CD4-positive, CD25-positive, alpha-beta regulatory T cell (primary cell): ENCODE results near the gene STXBP6. TPM values are rescaled to one million over a fixed set of nuclear protein-coding genes. Genes with fewer than 3 reads are reported as not detected.

ENCODE experiments used
- ATAC-seq, 2 donors: fragments of 150-1000 bp; cut with Tn5 transposase; one replicate each; pipeline ENCODE4 v1.10.0; 2021; ENCODE audit warnings: low read depth in 2 of 2, moderate number of reproducible peaks in 2 of 2, moderate library complexity in 1 of 2
- DNase-seq, 3 donors: peaks; one replicate each; pipeline versions ENCODE4 v3.0.0 to v3.0.0-alpha.2; 2012 to 2022; ENCODE audit warnings: mixed read lengths in 1 of 3
- H3K27ac ChIP-seq: one replicate; pipeline ENCODE4 v1.7.0; 2013; ENCODE audit warnings: mild to moderate bottlenecking, low read length; ENCODE audit not compliant: insufficient read depth, poor library complexity, severe bottlenecking
- H3K27me3 ChIP-seq: one replicate; pipeline ENCODE4 v1.7.0; 2013; ENCODE audit warnings: low read length; ENCODE audit not compliant: control insufficient read depth, insufficient read depth
- H3K36me3 ChIP-seq: one replicate; pipeline ENCODE4 v1.7.0; 2013; ENCODE audit warnings: mild to moderate bottlenecking, low read length, moderate library complexity; ENCODE audit not compliant: control insufficient read depth, insufficient read depth
- H3K4me1 ChIP-seq: 2 replicates; pipeline ENCODE4 v1.7.0; 2013; ENCODE audit warnings: mild to moderate bottlenecking, low read length; ENCODE audit not compliant: insufficient read depth, control insufficient read depth, poor library complexity, severe bottlenecking
- H3K4me3 ChIP-seq: one replicate; pipeline ENCODE4 v1.7.0; 2013; ENCODE audit warnings: low read depth, mild to moderate bottlenecking, low read length, moderate library complexity
- H3K9me3 ChIP-seq, 2 experiments: 1 replicate in 1 of 2; 2 replicates in 1 of 2; pipeline ENCODE4 v1.7.0; 2013; ENCODE audit warnings: low read length in 2 of 2, mild to moderate bottlenecking in 1 of 2, moderate library complexity in 1 of 2; ENCODE audit not compliant: control insufficient read depth in 2 of 2
- H3K27ac Mint-ChIP-seq, 3 donors: one replicate each; pipeline ENCODE4 v1.8.0; 2020 to 2022; ENCODE audit warnings: mild to moderate bottlenecking in 3 of 3, mixed read lengths in 3 of 3, moderate library complexity in 2 of 3
- H3K27me3 Mint-ChIP-seq: one replicate; pipeline ENCODE4 v1.8.0; 2022; ENCODE audit warnings: mild to moderate bottlenecking, mixed read lengths
- H3K36me3 Mint-ChIP-seq: one replicate; pipeline ENCODE4 v1.8.0; 2020; ENCODE audit warnings: mixed read lengths
- H3K4me1 Mint-ChIP-seq, 4 donors: one replicate each; pipeline ENCODE4 v1.8.0; 2020 to 2022; ENCODE audit warnings: mixed read lengths in 4 of 4, mild to moderate bottlenecking in 1 of 4
- H3K4me3 Mint-ChIP-seq, 4 donors: one replicate each; pipeline ENCODE4 v1.8.0; 2020 to 2022; ENCODE audit warnings: mild to moderate bottlenecking in 4 of 4, mixed read lengths in 4 of 4, moderate library complexity in 3 of 4
- H3K9me3 Mint-ChIP-seq, 7 donors: one replicate each; pipeline ENCODE4 v1.8.0; 2020 to 2022; ENCODE audit warnings: mixed read lengths in 7 of 7, mild to moderate bottlenecking in 3 of 7, moderate library complexity in 2 of 7
- polyA plus RNA-seq, 4 donors: library from polyadenylated mRNA; unstranded; fragments of 300-500 nt; fragmentation: Illumina TruSeq; gene quantifications; one replicate each; pipeline ENCODE4 v1.2.3, GENCODE V29; 2021
- total RNA-seq: library from RNA; stranded (reverse); gene quantifications from one replicate; pipeline ENCODE4 v1.2.3, GENCODE V29; 2022

Gene STXBP6
- total and polyA plus RNA-seq, 5 donors from 2014 or later: not detected

GRCh38 chr14:25032092-25032784 lies 17.7 kb downstream of the STXBP6 start:
- Mint-ChIP-seq H3K36me3 (no peaks in the 10 kb centered on the region), H3K27me3 (no peaks in the 10 kb centered on the region), H3K9me3 (no peaks in the 10 kb centered on the region), H3K27ac (no peak overlapping the region), H3K4me3 (no peak overlapping the region), H3K4me1 (no peaks in the 10 kb centered on the region)
- Histone ChIP-seq H3K27ac (no peak overlapping the region), H3K36me3 (no peaks in the 10 kb centered on the region), H3K9me3 (no peaks in the 10 kb centered on the region), H3K4me3 (no peak overlapping the region), H3K4me1 (no peaks in the 10 kb centered on the region), H3K27me3 (no peaks in the 10 kb centered on the region)
- ATAC-seq (no peak), DNase-seq (peak in 1 of 3 donors; percentile 4)

- Mint-ChIP-seq H3K4me1 (no peaks in the 10 kb centered on the region), H3K9me3 (peaks cover 0 to 1% (median 0%) of the 10 kb centered on the region in 7 donors), H3K36me3 (no peaks in the 10 kb centered on the region), H3K27me3 (no peaks in the 10 kb centered on the region), H3K4me3 (no peak overlapping the region), H3K27ac (no peak overlapping the region)
- Histone ChIP-seq H3K27me3 (no peaks in the 10 kb centered on the region), H3K9me3 (no peaks in the 10 kb centered on the region), H3K27ac (no peak overlapping the region), H3K36me3 (no peaks in the 10 kb centered on the region), H3K4me3 (no peak overlapping the region), H3K4me1 (no peaks in the 10 kb centered on the region)
- no peak for DNase-seq
- no peak for ATAC-seq
Observed at GRCh38 chr14:25026476-25027137, 23.3 kb downstream of the STXBP6 start.

- no peaks in the 10 kb centered on the region for H3K4me1 ChIP-seq
- H3K27ac ChIP-seq: no peak overlapping the region
- H3K36me3 ChIP-seq: no peaks in the 10 kb centered on the region
- no peaks in the 10 kb centered on the region for H3K9me3 ChIP-seq
- no peaks in the 10 kb centered on the region for H3K27me3 Mint-ChIP-seq
- H3K27me3 ChIP-seq: no peaks in the 10 kb centered on the region
- H3K4me3 ChIP-seq: no peak overlapping the region
- H3K9me3 Mint-ChIP-seq: peaks cover 0 to 3% (median 0%) of the 10 kb centered on the region in 7 donors
- no peak overlapping the region for H3K27ac Mint-ChIP-seq
- no peaks in the 10 kb centered on the region for H3K36me3 Mint-ChIP-seq
- H3K4me3 Mint-ChIP-seq: no peak overlapping the region
- H3K4me1 Mint-ChIP-seq: no peaks in the 10 kb centered on the region
- DNase-seq (no peak), ATAC-seq (no peak)
Observed at GRCh38 chr14:25019892-25020291, 30.1 kb downstream of the STXBP6 start.

- H3K4me3 ChIP-seq: no peak overlapping the region
- no peaks in the 10 kb centered on the region for H3K9me3 ChIP-seq
- Mint-ChIP-seq H3K36me3 (no peaks in the 10 kb centered on the region), H3K4me3 (no peak overlapping the region), H3K4me1 (no peaks in the 10 kb centered on the region), H3K27ac (no peak overlapping the region), H3K9me3 (peaks cover 0 to 3% (median 0%) of the 10 kb centered on the region in 7 donors), H3K27me3 (no peaks in the 10 kb centered on the region)
- ATAC-seq (no peak), DNase-seq (no peak)
- no peaks in the 10 kb centered on the region for H3K27me3 ChIP-seq
- no peak overlapping the region for H3K27ac ChIP-seq
- H3K4me1 ChIP-seq: no peaks in the 10 kb centered on the region
- no peaks in the 10 kb centered on the region for H3K36me3 ChIP-seq
Observed at GRCh38 chr14:25017562-25017961, 32.4 kb downstream of the STXBP6 start.

- Mint-ChIP-seq H3K36me3 (no peaks in the 10 kb centered on the region), H3K9me3 (peaks cover 0 to 2% (median 0%) of the 10 kb centered on the region in 7 donors), H3K27me3 (peaks cover 4% of the 10 kb centered on the region), H3K4me3 (no peak overlapping the region), H3K27ac (no peak overlapping the region), H3K4me1 (no peaks in the 10 kb centered on the region)
- H3K36me3 ChIP-seq: no peaks in the 10 kb centered on the region
- ATAC-seq: no peak
- no peak overlapping the region for H3K4me3 ChIP-seq
- DNase-seq: no peak
- no peak overlapping the region for H3K27ac ChIP-seq
- no peaks in the 10 kb centered on the region for H3K27me3 ChIP-seq
- no peaks in the 10 kb centered on the region for H3K4me1 ChIP-seq
- no peaks in the 10 kb centered on the region for H3K9me3 ChIP-seq
Observed at GRCh38 chr14:25015761-25016160, 34.2 kb downstream of the STXBP6 start.

GRCh38 chr14:25014440-25014839 lies 35.5 kb downstream of the STXBP6 start:
- no peaks in the 10 kb centered on the region for H3K4me1 Mint-ChIP-seq
- no peaks in the 10 kb centered on the region for H3K9me3 ChIP-seq
- no peaks in the 10 kb centered on the region for H3K36me3 ChIP-seq
- H3K4me3 Mint-ChIP-seq: no peak overlapping the region
- no peak overlapping the region for H3K27ac Mint-ChIP-seq
- H3K27me3 Mint-ChIP-seq: peaks cover 4% of the 10 kb centered on the region
- peaks cover 0 to 2% (median 0%) of the 10 kb centered on the region in 7 donors for H3K9me3 Mint-ChIP-seq
- H3K36me3 Mint-ChIP-seq: no peaks in the 10 kb centered on the region
- ATAC-seq (no peak), DNase-seq (no peak)
- no peak overlapping the region for H3K4me3 ChIP-seq
- no peak overlapping the region for H3K27ac ChIP-seq
- no peaks in the 10 kb centered on the region for H3K27me3 ChIP-seq
- no peaks in the 10 kb centered on the region for H3K4me1 ChIP-seq

- H3K4me1 ChIP-seq: no peaks in the 10 kb centered on the region
- no peaks in the 10 kb centered on the region for H3K27me3 ChIP-seq
- no peak for DNase-seq
- no peak overlapping the region for H3K4me3 Mint-ChIP-seq
- H3K9me3 ChIP-seq: no peaks in the 10 kb centered on the region
- ATAC-seq: no peak
- no peaks in the 10 kb centered on the region for H3K36me3 ChIP-seq
- H3K4me3 ChIP-seq: no peak overlapping the region
- H3K27ac Mint-ChIP-seq: no peak overlapping the region
- H3K9me3 Mint-ChIP-seq: peaks cover 0 to 2% (median 0%) of the 10 kb centered on the region in 7 donors
- peaks cover 4% of the 10 kb centered on the region for H3K27me3 Mint-ChIP-seq
- H3K4me1 Mint-ChIP-seq: no peaks in the 10 kb centered on the region
- no peaks in the 10 kb centered on the region for H3K36me3 Mint-ChIP-seq
- H3K27ac ChIP-seq: no peak overlapping the region
Observed at GRCh38 chr14:25011095-25011494, 38.9 kb downstream of the STXBP6 start.

GRCh38 chr14:25010471-25010870 lies 39.5 kb downstream of the STXBP6 start:
- no peak for DNase-seq
- no peaks in the 10 kb centered on the region for H3K27me3 ChIP-seq
- no peak overlapping the region for H3K27ac Mint-ChIP-seq
- no peak overlapping the region for H3K27ac ChIP-seq
- H3K27me3 Mint-ChIP-seq: peaks cover 4% of the 10 kb centered on the region
- no peaks in the 10 kb centered on the region for H3K36me3 ChIP-seq
- H3K4me3 Mint-ChIP-seq: no peak overlapping the region
- no peaks in the 10 kb centered on the region for H3K4me1 Mint-ChIP-seq
- no peaks in the 10 kb centered on the region for H3K9me3 ChIP-seq
- no peaks in the 10 kb centered on the region for H3K4me1 ChIP-seq
- ATAC-seq: no peak
- no peaks in the 10 kb centered on the region for H3K36me3 Mint-ChIP-seq
- peaks cover 0 to 2% (median 0%) of the 10 kb centered on the region in 7 donors for H3K9me3 Mint-ChIP-seq
- no peak overlapping the region for H3K4me3 ChIP-seq
